Measurements from ENCODE around the gene INSYN1.
"Not testable (repeated sequence)": the region's sequence is repeated elsewhere in the genome, so short reads cannot be mapped to it uniquely, and the experiment has no call there.

The INSYN1 gene

DNA sequence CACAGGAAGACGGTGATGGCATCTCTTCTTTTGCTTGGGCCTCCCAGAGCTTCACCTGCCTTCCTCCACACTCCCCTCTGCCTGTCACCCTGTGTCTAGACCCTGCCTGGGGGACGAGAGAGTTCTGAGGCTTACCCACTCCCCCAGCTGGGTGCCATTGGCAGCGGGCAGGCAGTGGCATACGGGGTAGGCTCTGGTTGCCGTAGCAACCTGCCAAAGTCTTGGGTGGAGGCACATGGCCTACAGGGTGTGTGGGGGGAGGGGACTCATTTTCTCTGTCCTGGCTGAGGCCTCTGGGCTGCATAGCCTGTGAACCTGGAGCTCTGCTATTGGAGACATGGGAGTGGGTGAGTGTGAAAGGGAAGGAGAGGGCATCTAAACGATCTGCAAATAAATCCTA, 4.4 kb downstream of the INSYN1 start:
- no peak for DNase-seq

DNA sequence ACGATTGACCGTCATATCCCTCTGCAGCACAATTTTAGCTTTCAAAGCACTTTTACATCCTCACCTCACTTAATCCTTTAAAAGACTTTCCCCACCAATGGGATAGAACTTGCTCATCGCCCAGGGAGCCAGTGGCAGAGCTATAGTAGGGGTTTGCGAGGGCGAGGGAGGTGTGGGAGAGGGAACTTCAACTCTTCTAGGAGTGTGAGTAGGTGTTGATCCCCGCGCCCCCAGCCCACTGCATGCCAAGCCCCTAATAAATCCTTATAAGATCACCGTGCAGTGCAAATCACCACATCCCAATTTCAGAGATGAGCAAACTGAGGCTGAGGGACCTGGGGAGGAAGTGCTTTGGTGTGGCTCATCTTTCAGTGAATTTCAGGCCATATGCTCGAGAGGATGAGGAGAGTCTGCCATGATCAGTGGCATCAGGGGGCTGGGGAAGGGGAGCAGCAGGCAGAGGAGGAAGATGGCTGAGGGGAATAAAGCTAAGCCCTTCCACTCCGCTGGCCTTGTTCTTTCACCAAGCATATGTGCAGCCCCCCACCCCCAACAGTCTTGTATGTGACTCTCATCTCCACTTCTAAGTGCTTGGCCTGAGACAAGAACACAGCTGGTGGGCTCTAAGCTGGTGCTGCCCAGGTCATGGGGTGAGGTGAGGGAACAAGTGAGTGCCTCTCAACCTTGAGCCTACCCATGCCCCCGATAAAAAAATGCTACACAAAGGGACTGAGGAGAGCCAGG, 5.1 kb downstream of the INSYN1 start:
- DNase-seq = no peak

DNA sequence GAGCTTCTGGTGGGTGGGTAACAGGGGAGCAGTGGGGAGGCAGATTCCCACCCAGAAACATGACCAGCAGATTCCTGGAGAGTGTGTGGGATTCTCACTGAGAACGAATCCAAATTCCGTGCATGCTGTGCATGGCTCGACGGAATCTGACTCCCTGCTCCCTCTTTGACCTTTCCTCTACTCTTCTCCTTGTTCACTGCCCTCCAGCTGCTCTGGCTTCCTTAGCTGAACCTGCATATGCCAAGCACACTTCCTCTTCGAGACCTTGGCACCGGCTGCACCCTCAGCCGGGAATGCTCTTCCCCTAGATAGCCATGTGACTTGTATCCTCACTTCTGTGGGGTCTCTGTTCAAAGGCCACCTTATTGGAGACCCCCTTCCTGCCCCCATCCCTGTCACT, 6.3 kb downstream of the INSYN1 start:
- no peak for DNase-seq

DNA sequence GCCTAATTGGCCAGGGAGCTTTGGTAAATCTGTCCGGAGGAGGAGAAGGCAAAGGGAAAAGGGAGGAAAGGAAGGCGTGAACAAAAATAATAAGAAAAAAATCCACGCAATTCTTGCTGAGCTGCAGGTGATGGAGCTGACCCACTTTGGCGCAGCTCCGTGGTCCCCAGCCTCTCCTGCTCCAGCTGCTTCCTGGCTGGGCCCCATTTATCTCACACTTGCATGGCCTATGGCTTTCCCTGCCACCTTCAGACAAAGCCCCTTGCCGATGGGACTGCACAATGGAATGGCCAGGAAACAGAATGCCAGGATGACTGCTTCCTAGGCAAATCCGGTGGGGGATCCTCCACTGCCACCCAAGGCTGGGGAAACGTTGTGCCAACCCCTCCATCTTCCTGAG, 6.9 kb downstream of the INSYN1 start:
- DNase-seq = no peak

DNA sequence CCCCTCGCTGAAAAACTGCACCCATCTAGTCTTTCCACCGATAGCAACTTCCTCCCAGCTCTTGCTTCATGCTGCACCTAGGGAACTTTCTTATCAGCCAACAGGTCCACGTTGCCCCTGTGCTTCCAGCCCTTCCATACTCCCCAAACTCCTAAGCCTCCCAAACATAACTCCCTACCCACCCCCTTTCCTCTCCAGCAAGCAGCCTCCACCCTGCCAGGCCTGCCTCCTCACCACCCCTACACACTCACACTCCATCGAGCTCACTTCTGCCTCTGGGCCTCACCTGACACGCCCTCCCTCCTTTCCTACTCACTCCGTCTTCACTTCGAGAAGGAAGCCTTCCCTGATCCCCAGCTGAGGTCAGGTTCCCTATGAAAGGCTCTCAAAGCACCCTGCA, 8.1 kb downstream of the INSYN1 start:
- no peak for DNase-seq

DNA sequence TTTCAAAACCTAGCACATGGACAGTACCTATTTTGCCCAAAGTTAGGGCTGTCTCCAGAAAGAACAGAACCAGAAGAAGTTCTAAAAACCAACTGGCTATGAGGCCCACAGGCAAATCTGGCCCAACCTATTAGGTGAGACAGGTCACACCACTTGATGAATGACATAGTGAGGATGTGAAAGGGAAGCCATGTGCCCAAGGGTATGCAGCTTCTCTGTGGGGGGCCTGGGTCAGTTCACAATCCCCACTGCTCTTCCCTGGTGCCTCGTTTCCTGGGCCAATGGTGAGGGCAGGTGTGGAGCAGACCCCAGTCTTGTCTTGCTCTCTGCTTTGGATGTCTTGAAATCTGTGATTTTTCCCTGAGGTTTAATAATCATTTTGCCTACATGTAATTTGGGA, 8.9 kb downstream of the INSYN1 start:
- DNase-seq = no peak

DNA sequence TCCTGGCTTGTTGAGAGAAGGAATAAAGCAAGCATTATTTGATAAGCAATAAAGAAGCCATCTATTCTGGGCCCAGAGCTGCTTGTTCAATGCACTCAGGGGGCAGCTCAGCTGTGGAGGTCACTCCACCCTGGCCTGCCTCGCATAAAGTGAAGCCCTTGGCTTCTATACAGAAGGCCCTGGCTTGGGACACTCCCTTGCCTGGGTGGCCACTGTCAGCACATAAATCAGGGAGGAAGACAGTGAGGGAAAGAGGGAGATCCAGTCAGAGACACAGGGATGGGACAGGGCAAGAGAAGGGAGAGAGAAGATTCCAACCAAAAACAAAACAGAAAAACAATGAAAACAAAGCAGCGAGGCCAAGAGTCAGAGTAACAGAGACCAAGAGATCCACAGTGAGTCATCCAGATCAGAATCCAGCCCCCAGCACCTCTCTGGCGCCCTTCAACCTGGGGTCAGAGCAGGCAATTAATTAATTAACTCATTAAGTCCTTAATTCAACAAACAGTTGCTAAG, 11.8 kb downstream of the INSYN1 start:
- no peak for DNase-seq

DNA sequence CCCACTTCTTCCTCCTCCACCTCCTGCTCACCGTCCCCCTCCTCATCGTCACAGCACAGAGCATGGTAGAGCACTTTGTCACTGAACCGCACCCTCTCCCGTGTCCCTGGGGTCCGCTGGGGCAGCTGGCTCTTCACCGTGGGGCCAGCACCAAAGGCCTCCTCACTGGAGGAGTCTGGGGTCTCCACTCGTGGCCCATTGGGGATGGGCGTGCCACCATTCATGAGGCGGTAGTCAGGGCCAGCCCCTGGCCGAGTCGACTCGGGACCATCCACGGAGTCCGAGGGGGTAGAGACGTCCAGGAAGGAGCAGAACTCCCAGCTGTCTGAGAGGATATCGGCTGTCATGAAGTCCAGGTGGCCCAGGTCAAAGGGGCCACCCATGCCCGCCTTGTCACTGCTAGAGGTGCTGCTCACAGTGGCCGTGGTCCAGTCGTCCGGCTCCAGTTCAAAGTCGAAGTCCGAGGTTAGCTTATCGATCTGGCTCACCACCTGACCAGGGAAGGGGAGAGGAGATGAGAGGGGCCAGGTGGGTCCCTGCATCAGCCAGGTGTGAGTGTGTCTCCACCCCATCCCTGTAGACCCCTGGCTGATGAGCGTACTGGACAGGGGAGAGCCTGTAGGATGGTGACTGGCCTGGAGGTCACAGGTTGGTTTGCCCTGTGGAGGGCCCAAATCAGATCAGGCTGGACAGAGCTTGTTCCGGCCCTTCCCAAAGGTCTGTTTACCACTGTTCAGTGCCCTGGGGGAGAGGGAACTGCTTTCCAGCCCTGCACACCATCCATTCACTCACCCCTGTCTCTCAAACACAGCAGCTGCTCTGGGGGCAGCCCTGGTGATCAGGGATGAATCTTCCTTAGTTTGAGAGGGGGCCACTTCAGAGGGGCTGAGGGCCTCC, 12.8 kb downstream of the INSYN1 start:
- DNase-seq = no peak

DNA sequence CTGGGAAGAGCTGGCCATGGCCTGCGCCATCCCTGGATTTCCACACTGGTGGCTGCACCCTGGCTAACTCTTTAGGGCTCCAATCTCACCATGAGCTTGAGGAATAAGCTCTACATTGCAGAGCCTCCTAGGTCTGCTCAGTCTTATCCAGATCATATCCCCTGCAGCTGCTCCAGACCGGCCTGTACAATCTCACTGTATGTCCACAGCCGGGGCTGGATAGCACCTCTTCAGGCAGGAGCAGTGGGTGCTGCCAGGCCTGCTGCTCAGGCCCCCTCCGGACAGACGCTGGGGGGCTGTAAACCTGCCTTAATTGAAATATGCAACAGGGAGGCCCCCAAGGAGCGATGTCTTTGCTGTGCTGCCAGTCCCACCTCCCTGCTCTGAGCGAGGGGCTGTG, 15.6 kb downstream of the INSYN1 start:
- no peak for DNase-seq

DNA sequence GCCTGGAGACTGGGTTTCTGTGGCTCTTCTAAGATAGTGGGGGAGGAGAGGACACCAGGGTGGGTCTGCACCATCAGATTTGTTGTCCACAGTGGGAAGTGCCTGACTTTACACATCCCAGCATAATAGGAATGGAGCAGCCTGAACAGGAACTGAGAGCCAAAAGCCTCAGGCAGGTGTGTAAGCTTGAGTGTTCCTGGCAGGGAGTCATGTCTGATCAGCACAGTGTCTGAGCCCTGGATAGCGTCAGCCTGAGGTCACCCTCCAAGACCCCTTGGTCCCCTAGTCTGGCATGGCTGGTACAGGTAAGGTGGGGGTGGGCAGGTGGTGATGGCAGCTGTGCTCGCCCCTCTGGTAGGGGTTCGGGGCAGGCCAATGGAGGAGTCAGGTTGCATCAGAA, 20.2 kb downstream of the INSYN1 start:
- DNase-seq = no peak

DNA sequence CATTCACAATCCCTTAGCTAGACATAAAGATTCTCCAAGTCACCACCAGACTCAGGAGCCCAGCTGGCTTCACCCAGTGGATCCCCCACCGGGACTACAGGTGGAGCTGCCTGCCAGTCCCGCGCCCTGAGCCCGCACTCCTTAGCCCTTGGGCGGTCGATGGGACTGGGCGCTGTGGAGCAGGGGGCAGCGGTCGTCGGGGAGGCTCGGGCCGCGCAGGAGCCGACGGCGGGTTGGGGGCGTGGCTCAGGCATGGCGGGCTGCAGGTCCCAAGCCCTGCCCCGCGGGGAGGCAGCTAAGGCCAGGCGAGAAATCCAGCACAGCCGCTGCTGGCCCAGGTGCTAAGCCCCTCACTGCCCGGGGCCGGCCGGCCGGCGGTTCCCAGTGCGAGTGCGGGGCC, 21.1 kb downstream of the INSYN1 start:
- DNase-seq = not testable (repeated sequence)

DNA sequence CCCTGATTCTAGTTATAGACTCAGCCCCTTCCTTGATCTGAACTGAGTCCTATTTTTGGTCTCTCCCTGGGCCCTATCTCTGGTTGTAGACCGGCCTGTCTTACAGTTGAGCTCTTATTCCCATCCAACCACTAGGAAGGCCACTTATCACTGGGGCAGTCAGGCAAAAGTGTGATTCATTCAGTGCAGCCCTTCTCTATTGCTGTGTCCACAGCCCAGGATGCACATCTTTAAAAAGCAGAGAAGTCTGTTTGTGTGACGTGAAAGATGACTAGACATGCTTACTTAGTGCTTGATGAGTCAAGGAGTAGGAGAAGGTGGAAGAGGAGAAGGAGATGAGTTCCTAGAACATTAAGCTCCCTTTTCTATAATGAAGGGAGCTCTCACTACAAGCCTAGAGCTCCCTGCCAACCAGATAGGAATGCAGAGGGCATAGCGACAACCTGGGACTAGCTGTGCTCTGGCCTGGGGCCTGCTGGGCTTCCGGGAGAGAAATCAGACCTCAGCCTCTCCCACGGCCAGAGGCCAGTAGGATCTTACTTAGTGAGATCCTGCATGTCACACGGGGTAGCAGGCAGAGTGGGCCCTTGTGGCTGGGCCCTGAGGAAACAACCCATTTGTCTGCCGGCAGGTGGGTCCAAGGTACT, 25.7 kb downstream of the INSYN1 start:
- no peak for DNase-seq

DNA sequence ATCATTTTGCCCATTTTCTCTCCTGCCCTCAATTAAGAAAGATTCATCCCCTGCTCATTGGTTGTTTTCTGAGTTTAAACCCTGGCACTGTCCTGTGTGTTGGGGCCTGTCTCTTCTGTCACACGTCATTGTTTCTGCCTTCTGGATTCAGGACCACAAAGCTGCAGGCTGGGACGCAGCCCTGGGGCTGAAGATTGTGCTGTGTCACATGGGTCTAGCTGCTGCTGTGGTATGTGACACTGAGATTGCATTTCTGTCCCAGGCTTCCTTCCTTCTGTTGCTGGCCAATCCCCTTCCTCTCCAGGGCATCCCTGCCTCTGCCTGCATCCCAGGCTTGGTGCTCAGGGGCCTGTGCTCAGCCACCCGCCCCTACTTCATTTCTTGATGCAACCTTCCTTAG, 28.9 kb downstream of the INSYN1 start:
- DNase-seq = no peak

DNA sequence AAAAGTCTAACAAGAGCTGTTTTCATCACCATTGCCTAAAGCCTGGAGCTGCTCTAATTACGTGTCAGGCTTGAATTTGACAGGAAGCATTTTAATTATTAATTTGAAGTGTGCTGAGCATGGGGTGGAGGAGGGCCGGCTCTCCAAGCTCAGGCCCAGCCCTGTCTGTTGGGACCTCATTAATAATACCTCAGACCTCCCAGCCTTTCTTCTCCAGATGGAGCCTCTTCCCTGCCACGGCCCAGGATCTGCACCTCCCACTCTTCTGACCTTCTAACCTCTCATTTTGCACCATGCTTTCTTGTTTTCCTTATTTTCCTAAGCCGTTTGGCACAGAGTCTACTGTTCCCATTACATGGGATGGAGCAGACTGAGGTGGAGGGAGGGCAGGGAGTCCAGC, 30.0 kb downstream of the INSYN1 start:
- DNase-seq = no peak

DNA sequence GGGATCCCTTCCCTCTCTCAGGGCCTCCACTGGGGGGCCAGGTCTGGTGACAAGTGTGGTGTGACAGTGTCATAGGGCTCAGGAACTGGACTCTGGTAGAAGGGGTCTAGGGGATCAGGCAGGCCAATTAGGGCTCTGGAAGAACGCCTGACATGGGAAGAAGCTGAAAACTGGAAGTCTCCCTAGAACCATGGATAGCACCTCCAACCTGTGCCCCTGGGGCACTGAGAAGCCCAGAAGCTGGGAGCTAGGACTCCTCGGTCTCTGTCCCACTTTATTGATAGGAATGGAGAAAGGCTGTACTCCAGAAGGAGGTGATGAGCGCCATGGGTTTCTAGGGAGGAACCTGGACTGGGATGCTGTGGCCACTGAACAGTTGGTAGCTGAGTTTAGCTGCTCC, 30.7 kb downstream of the INSYN1 start:
- no peak for DNase-seq

DNA sequence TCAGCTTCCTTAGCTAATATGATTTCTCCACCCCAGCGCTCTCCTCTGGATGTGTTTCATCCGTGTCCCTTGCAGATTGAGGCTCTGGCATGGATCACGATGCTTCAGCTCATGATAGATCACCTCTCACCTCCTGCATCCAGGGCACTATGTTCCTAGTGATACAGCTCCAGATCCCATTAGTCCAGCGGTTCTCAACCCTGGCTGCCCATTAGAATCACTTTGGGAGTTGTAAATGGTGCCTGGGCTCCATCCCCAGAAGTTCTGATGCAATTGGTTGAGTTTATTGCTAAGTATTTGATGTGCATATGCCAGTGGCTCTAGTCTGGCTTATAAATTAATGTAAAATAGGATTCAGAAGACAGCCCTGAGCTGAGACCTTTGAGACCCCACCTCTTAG, 34.5 kb downstream of the INSYN1 start:
- DNase-seq = no peak

DNA sequence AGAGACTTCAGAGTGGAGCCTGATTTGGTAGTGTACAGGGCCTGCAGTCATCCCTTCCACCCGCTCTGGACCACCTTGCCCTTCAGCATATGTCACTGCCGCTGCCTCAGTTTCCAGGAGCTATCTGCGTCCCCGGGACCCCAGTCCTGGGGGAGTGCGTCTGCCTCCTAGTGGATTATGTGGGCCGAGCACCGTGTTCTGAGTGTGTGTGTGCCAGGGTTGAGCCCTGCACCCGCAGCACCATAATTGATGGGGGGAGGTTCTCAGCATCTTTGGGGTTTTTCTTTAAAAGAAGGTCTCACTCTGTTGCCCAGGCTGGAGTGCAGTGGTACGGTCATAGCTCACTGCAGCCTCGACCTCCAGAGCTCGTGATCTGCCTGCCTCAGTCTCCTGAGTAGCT, 35.3 kb downstream of the INSYN1 start:
- no peak for DNase-seq

DNA sequence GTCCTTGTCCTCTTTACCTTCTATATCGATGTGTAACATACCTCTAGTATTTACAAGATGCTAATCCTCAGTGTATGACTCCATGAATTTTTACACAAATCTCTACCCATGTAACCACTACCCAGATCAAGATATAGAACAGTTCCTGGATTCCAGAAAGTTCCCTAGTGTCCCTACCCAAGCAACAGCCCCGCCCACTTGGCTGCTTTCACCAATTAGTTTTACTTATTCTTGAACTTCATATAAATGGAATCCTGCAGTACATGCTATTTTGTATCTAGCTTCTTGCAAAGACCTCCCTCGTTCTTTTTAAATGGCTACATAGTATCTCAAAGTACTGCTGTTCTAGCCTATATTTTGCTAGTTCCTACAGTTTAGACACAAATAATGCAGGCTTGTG, 35.9 kb downstream of the INSYN1 start:
- no peak for DNase-seq

DNA sequence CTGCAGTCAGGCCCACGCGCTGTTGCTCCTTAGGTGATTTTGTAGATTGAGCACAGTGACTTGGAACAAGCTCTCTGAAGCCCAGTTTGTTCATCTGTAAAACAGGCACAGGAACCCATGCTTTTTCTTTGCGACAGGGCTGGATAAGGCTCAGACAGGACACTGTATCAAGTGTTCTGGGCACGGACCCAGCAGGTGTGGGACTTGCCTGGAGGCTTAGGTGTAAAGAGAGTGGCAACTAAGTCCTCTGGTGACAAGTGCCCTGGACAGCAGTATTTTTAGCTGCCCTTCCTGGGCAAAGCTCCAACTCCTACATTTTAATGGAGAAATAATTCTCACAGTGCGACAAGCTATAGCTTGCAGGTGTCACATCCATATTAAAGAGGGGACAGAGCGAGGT, 36.7 kb downstream of the INSYN1 start:
- no peak for DNase-seq

DNA sequence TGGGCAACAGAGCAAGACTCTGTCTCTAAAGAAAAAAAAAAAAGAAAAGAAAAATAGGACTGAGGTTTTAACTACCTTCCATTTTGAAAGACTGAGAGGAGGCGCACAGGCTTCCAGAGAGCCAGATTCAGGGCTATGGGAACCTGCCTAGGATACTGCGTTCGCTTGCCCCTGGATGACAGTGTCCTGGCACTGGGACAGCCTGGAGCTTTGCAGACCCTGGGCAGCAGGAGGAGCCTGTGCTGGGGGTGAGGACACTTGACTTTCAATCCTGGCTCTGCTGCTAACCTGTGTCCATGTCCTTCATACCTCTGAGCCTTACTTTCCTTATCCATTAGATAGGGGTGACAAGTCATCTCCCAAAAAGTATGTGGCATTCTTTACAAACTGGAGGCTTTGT, 37.7 kb downstream of the INSYN1 start:
- no peak for DNase-seq

DNA sequence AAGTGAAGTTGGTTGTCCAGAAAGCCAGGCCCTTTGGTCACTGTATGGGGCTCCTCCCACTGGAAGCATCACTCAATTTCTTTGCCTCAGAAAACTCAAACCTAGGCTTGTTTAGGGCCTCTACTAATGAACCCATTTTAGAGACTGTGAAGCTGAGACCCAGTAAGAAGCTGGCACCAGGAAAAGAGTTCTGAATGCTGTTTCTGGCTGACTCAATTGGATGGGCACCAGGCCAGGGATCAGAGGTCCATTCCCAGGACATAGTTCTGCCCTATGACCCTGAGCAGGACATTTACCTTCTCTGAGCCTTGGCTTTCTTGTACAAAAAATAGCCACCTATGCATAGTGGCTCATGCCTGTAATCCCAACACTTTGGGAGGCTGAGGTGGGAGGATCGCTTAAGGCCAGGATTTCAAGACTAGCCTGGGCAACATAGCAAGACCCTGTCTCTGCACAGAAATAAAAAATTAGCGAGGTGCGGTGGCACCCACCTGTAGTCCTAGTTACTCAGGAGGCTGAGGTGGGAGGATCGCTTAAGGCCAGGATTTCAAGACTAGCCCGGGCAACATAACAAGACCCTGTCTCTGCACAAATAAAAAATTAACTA, 38.4 kb downstream of the INSYN1 start:
- DNase-seq = no peak

DNA sequence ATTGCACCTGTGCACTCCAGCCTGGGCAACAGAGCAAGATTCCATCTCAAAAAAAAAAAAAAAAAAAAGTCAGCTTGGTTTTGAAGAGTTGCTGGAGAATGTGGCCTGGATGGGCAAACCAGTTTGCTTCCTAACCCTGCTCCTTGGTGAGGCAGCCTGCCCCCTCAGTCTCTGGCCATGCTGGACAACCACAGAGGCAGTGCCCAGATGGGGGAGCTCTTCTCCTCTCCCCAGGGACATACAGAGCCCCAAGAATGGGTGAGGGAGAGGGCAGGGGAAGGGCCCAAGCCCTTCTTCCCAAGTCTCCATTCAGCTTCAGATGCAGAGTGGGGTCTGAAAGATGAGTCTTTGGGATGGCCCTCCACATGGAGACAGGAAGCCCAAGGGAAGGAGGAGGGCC, 41.0 kb downstream of the INSYN1 start:
- no peak for DNase-seq

DNA sequence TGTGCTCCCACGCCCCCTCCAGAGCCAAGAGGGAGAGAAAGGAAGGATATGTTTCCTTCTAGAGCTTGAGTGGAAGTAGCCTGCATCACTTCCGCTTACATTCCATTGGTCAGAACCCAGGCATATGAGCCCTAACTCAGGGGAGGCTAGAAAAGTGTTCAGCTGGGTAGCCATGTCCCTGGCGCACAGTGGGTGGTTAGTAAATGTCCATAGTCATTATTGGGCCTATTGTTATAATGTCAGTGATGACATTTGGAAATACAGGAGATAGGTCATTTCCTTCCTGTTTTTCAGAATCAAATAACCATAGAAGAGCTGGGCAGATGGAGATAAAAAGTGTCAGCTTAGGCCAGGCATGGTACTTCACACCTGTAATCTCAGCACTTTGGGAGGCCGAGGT, 41.6 kb downstream of the INSYN1 start:
- DNase-seq = no peak

Measured in stimulated activated CD4-positive, alpha-beta T cell treated with anti-CD3 and anti-CD28 coated beads, Interleukin-4, amount 100 ng/mL, for 1 hour (primary cell).